Measurements from ENCODE around the gene ARL2.

ARL2 gene

DNA sequence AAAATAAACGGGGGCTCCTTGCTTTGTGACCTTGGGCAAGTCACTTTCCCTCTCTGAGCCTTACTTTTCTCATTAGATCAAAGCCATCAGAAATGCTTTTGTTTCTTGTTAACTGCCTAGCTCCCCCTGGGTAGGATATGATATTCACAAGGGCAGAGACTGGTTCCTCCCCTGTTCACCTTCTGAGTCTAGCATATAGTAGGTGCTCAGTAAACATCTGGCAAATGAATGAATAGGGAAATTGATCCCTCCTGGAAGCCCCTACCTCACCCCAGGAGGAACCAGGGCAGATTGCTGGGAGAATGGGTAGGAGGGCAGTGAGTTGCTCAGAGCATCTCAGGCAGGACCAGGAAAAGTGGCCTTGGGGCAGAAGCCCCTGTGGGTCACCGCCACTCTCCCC is 20.5 kb downstream of the ARL2 start:
- Histone ChIP-seq H3K9ac (ENCODE audit: low read length) (no peak overlapping the region), H3K9me2 (ENCODE audit: low read depth, low read length) (no peaks in the 10 kb centered on the region), H3K9me3 (ENCODE audit: low read length) (no peaks in the 10 kb centered on the region), H4K20me1 (ENCODE audit: insufficient read depth, low read length) (no peaks in the 10 kb centered on the region), H3F3A (ENCODE audit: insufficient read depth, low read length) (no peaks in the 10 kb centered on the region), H3K27ac (ENCODE audit: low read depth, low read length, poor library complexity, severe bottlenecking) (no peak overlapping the region), H3K4me3 (ENCODE audit: low read depth, low read length, poor library complexity, severe bottlenecking) (no peak overlapping the region), H3K79me2 (ENCODE audit: insufficient read depth, low read length) (no peaks in the 10 kb centered on the region), H3K4me2 (ENCODE audit: low read length) (no peak overlapping the region), H3K36me3 (ENCODE audit: insufficient read depth, low read length) (peaks cover 6% of the 10 kb centered on the region; the same call in 1 of the 2 replicates), H3K4me1 (ENCODE audit: insufficient read depth, low read length, severe bottlenecking) (peaks cover 5% of the 10 kb centered on the region), H2AFZ (ENCODE audit: low read length) (no peak overlapping the region), H3K27me3 (ENCODE audit: insufficient read depth, low read length) (no peaks in the 10 kb centered on the region)
- no peak for TF ChIP-seq EZH2 (IDR thresholded peaks at IDR 0.05; ENCODE audit: borderline replicate concordance, low read length)

DNA sequence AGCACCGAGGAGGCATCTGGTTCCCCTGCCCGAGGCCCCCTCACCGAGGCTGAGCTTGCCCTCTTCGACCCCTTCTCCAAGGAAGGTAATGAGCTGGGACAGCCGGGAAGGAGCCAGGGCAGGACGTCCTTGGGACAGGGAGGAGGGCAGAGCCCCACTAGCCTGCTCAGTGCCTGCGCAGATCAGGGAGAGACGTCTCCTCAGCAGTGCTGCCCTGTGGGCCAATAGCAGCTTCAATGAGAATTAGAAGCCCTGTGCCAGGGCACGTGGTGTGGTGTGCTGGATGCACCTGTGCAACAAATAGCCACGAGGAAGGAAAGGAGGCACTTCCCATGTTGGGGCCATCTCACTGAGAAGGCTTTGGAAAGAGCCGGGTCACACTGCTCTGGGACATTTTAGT is 21.6 kb downstream of the ARL2 start:
- Histone ChIP-seq H3K79me2 (ENCODE audit: insufficient read depth, low read length) (no peaks in the 10 kb centered on the region), H3K4me2 (ENCODE audit: low read length) (no peak overlapping the region), H3K9me2 (ENCODE audit: low read depth, low read length) (no peaks in the 10 kb centered on the region), H3K4me1 (ENCODE audit: insufficient read depth, low read length, severe bottlenecking) (peaks cover 12% of the 10 kb centered on the region), H3K36me3 (ENCODE audit: insufficient read depth, low read length) (peaks cover 6% of the 10 kb centered on the region; the same call in 1 of the 2 replicates), H3K27me3 (ENCODE audit: insufficient read depth, low read length) (no peaks in the 10 kb centered on the region), H3F3A (ENCODE audit: insufficient read depth, low read length) (no peaks in the 10 kb centered on the region), H3K27ac (ENCODE audit: low read depth, low read length, poor library complexity, severe bottlenecking) (no peak overlapping the region), H3K4me3 (ENCODE audit: low read depth, low read length, poor library complexity, severe bottlenecking) (no peak overlapping the region), H3K9me3 (ENCODE audit: low read length) (no peaks in the 10 kb centered on the region), H3K9ac (ENCODE audit: low read length) (no peak overlapping the region), H4K20me1 (ENCODE audit: insufficient read depth, low read length) (no peaks in the 10 kb centered on the region), H2AFZ (ENCODE audit: low read length) (no peak overlapping the region)
- TF ChIP-seq, protein P1, sequence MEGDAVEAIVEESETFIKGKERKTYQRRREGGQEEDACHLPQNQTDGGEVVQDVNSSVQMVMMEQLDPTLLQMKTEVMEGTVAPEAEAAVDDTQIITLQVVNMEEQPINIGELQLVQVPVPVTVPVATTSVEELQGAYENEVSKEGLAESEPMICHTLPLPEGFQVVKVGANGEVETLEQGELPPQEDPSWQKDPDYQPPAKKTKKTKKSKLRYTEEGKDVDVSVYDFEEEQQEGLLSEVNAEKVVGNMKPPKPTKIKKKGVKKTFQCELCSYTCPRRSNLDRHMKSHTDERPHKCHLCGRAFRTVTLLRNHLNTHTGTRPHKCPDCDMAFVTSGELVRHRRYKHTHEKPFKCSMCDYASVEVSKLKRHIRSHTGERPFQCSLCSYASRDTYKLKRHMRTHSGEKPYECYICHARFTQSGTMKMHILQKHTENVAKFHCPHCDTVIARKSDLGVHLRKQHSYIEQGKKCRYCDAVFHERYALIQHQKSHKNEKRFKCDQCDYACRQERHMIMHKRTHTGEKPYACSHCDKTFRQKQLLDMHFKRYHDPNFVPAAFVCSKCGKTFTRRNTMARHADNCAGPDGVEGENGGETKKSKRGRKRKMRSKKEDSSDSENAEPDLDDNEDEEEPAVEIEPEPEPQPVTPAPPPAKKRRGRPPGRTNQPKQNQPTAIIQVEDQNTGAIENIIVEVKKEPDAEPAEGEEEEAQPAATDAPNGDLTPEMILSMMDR (IDR thresholded peaks at IDR 0.05; ENCODE audit: low read length) = no peak
- TF ChIP-seq EZH2 (IDR thresholded peaks at IDR 0.05; ENCODE audit: borderline replicate concordance, low read length) = no peak

DNA sequence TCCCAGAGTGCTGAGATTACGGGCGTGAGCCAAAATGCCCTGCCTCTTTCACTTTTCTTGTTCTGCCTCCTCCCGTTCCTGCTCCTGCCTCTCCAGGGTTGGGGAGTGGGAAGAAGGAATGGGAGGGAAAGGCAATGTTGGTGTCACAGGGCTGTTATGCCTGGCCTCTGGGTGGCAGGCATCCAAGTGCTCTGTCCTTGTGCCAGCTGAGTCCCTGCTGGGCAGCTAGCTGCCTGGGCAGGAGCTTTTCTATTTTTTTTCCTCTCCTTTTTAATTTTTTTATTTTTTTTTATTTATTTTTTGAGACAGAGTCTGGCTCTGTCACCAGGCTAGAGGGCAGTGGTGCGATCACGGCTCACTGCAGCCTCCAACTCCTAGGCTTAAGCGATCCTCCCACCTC is 23.0 kb downstream of the ARL2 start:
- TF ChIP-seq EZH2 (IDR thresholded peaks at IDR 0.05; ENCODE audit: borderline replicate concordance, low read length) = no peak
- no peak overlapping the region for H3K9ac ChIP-seq (ENCODE audit: low read length)
- no peak overlapping the region for H2AFZ ChIP-seq (ENCODE audit: low read length)
- peaks cover 6% of the 10 kb centered on the region; the same call in 1 of the 2 replicates for H3K36me3 ChIP-seq (ENCODE audit: insufficient read depth, low read length)
- no peaks in the 10 kb centered on the region for H3K9me3 ChIP-seq (ENCODE audit: low read length)
- H3K9me2 ChIP-seq (ENCODE audit: low read depth, low read length) = no peaks in the 10 kb centered on the region
- H3K4me1 ChIP-seq (ENCODE audit: insufficient read depth, low read length, severe bottlenecking) = peaks cover 15% of the 10 kb centered on the region
- H3K4me3 ChIP-seq (ENCODE audit: low read depth, low read length, poor library complexity, severe bottlenecking) = no peak overlapping the region
- no peaks in the 10 kb centered on the region for H3K79me2 ChIP-seq (ENCODE audit: insufficient read depth, low read length)
- no peaks in the 10 kb centered on the region for H4K20me1 ChIP-seq (ENCODE audit: insufficient read depth, low read length)
- H3K27me3 ChIP-seq (ENCODE audit: insufficient read depth, low read length) = no peaks in the 10 kb centered on the region
- no peak overlapping the region for H3K27ac ChIP-seq (ENCODE audit: low read depth, low read length, poor library complexity, severe bottlenecking)
- H3K4me2 ChIP-seq (ENCODE audit: low read length) = no peak overlapping the region
- no peaks in the 10 kb centered on the region for H3F3A ChIP-seq (ENCODE audit: insufficient read depth, low read length)

DNA sequence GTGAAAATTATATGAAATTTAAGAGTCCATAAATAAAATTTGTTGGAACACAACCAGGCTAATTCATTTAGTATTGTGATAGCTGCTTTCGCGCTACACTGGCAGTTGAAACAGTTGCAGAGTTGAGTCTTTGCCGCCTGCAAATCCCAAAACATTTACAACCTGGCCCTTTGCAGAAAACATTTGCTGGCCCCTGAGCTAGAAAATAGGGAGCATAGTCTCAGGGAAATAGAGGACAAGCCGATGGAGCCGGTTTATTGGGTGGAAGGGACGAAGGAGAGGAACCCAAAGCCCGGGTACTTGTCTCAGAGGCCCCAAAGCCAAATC is 26.5 kb downstream of the ARL2 start:
- peak overlapping the region; percentile 85 for H3K27ac ChIP-seq (ENCODE audit: low read depth, low read length, poor library complexity, severe bottlenecking)
- H3K9ac ChIP-seq (ENCODE audit: low read length) = peak overlapping the region; percentile 72
- no peaks in the 10 kb centered on the region for H3K79me2 ChIP-seq (ENCODE audit: insufficient read depth, low read length)
- no peaks in the 10 kb centered on the region for H3F3A ChIP-seq (ENCODE audit: insufficient read depth, low read length)
- H3K36me3 ChIP-seq (ENCODE audit: insufficient read depth, low read length) = peaks cover 24% of the 10 kb centered on the region
- no peaks in the 10 kb centered on the region for H4K20me1 ChIP-seq (ENCODE audit: insufficient read depth, low read length)
- no peaks in the 10 kb centered on the region for H3K9me3 ChIP-seq (ENCODE audit: low read length)
- peak overlapping the region; percentile 94; the same call in 1 of the 2 replicates for H2AFZ ChIP-seq (ENCODE audit: low read length)
- TF ChIP-seq EZH2 (IDR thresholded peaks at IDR 0.05; ENCODE audit: borderline replicate concordance, low read length) = no peak
- TF ChIP-seq, protein P1 (IDR thresholded peaks at IDR 0.05; ENCODE audit: low read length) = no peak
- H3K9me2 ChIP-seq (ENCODE audit: low read depth, low read length) = no peaks in the 10 kb centered on the region
- H3K27me3 ChIP-seq (ENCODE audit: insufficient read depth, low read length) = no peaks in the 10 kb centered on the region
- peaks cover 25% of the 10 kb centered on the region for H3K4me1 ChIP-seq (ENCODE audit: insufficient read depth, low read length, severe bottlenecking)
- H3K4me2 ChIP-seq (ENCODE audit: low read length) = peak overlapping the region; percentile 85
- peak overlapping the region; percentile 80 for H3K4me3 ChIP-seq (ENCODE audit: low read depth, low read length, poor library complexity, severe bottlenecking)
